GM12873 (cell line): ENCODE measurements around the gene MAGEB4.
A peak's percentile ranks its signal among the peaks of the same experiment; 100 is the strongest.

Source experiments
- CTCF ChIP-seq: IDR thresholded peaks from 2 replicates; pipeline ENCODE4 v1.5.1; 2012; ENCODE audit warnings: low read depth, mild to moderate bottlenecking, moderate library complexity, low read length, control low read depth; ENCODE audit not compliant: insufficient read depth; ENCODE audit errors: missing control alignments

Gene MAGEB4

GRCh38 chrX:30224536-30224935 is 17.3 kb upstream of the MAGEB4 start:
- TF ChIP-seq CTCF, result no peak

GRCh38 chrX:30228526-30228925 is 13.3 kb upstream of the MAGEB4 start:
- no peak for TF ChIP-seq CTCF

GRCh38 chrX:30230395-30230794 is 11.4 kb upstream of the MAGEB4 start, which contains the start of gene MAGEB3:
Gene MAGEB3 (plus strand): TSS chrX:30230657. CDS start chrX:30235925, 5,268 bp downstream.
- TF ChIP-seq CTCF, result no peak

GRCh38 chrX:30246769-30247489 is 5.1 kb downstream of the MAGEB4 start, which contains the start of gene MAGEB1:
Gene MAGEB1 (plus strand): TSS chrX:30247146. CDS start chrX:30250494, 3,348 bp downstream.
- TF ChIP-seq CTCF, result peak; percentile 21

- no peak for TF ChIP-seq CTCF
Observed at GRCh38 chrX:30248854-30249253, 7.1 kb downstream of the MAGEB4 start.

- no peak for TF ChIP-seq CTCF
Observed at GRCh38 chrX:30253257-30253656, 11.5 kb downstream of the MAGEB4 start.

- TF ChIP-seq CTCF, result no peak
Observed at GRCh38 chrX:30259927-30260326, 18.1 kb downstream of the MAGEB4 start.

GRCh38 chrX:30261012-30261411 is 19.2 kb downstream of the MAGEB4 start:
- no peak for TF ChIP-seq CTCF
